Activated CD8-positive, alpha-beta memory T cell treated with anti-CD3 and anti-CD28 coated beads, Interleukin-2, amount 50 U/mL, for 4 hours (primary cell): ENCODE measurements around the gene MOG.

Experiments
- DNase-seq: peaks from one replicate; pipeline ENCODE4 v3.0.0-alpha.2; 2020

Gene MOG

DNA sequence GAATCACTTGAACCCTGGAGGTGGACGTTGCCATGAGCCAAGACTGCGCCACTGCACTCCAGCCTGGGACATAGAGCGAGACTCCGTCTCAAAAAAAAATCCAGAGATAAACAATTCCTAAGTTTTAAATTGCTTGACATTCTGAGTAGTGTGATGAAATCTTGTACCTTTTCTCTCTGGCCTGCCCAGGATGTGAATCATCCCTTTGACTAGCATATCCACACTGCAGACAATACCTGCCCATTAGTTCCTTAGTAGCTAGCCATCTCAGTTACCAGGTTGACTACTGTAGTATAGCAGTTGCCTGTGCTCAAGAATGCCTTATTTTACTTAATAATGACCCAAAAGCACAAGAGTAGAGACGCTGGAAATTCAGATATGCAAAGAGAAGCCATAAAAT is 21.2 kb downstream of the MOG start:
- no peak for DNase-seq

DNA sequence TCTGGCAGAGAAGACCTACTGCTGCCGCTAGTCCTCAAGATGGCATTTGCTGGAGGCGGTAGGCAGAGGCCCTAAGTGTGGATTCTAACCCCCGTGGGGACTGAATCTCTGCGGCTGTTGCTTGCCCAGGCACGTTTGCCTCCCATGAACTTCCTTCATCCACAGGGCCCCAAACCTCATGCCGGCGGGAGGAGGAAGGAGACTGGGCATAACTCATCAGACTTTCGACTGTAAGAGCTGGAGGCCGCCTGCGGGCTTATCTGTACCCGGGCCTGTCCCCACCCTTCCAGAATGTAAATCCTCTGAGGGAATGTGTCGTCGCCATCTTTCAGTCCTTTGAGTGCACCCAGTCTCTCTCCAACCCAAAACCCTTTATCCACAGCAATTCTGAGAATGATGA is 23.1 kb downstream of the MOG start:
- no peak for DNase-seq

DNA sequence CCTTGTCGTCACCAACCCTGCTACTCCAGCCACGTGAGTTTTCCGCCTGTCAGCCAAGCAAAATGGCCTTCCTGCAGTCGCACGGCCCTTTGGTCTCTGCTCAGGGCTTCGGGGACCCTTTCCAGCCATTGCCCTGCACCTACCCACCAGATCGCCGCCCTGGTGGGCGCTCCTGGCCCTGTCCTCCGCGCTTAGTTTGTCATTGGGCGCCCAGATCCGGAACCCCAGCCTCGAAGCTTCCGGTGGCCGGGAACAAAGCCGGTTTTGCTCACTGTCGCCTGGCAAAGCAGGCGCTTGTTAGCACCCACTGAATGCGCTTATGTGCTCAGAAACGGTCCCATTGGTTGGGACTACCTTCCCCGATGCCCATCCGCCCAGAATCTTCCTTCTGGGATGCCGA is 23.5 kb downstream of the MOG start:
- DNase-seq = no peak

DNA sequence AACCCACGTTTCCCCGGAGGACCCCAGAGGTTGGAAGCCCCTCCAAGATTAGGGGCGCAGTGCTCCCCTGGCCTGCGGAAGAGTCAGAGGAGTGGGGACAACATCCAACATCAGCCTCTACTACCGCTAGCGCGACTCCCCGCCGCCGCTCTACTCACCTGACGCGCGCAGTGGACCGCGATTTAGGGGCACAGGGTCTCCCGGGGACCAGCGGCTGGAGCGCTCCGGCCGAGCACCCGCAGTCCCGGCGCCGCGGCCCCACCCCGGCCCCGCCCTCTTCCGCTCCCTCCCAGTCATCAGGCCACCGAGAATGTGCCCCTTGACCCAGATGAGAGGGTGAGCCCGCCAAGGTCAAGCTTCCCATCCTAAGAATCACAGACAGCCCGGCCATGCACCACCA is 24.0 kb downstream of the MOG start, which contains the start of gene ZFP57:
TSS of gene ZFP57 (minus strand) at position 249 of the 400 bp plus-strand sequence. CDS start 4,149 bp downstream, outside the sequence.
- DNase-seq = no peak

DNA sequence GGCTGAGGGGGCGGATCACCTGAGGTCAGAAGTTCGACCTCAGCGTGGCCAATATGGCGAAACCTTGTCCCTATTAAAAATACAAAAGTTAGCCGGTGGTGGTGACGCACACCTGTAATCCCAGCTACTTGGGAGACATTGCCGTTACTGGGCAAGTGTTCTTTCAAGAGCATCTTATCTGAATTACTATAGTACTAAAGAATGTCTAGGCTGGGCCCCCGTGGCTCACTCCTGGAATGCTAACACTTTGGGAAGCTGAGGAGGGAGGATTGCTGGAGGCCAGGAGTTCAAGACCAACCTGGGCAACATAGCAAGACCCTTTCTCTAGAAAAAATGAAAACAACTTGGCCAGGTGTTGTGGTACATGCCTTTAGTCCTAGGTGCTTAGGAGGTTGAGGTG is 24.9 kb downstream of the MOG start:
- no peak for DNase-seq

DNA sequence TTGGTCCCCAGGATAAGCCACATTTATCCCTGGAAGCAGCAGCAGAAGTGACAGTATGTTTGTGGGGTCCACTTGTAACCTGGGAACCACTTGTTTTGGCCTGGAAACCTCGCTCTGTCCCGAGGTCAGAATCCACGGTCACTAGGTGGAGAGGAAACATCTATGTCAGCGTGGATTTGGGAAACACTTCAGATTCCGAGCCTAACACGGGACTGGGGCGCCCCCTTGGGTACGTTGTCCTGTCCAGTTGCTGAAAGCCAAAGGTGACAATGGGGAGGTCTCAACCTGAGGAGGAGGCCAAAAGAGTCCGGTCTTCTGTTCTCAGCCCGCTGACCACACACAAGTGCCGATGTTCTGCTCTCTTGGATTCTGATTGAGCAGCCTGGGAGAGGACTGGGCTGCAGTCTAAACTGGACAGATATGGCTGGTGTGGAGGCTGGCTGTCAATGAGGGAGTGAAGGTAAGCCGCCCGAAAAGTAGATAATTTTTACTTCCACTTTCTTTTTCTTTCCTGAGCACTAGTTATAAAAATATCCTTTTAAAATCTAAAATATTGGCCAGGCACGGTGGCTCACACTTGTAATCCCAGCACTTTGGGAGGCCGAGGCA is 28.9 kb downstream of the MOG start:
- no peak for DNase-seq

DNA sequence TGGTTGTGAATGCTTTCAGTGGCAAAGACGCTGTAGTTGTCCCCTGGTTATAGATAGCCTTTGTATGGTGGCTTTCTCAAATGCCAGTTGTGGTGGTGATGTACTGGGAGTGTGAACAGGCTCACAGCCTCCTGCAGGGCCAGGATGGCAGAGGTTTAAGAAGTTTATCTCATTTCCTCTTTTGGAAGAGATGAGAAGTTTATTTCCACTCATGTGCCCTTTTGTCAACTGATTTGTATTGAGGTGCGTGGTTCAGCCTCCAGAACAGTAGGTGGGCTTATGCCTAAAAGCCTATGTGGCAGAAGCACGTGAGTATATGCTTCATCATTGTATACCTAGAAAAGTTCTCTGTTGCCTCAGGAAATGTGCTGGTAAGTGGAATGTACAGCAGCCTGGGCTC is 37.7 kb downstream of the MOG start:
- DNase-seq = no peak

DNA sequence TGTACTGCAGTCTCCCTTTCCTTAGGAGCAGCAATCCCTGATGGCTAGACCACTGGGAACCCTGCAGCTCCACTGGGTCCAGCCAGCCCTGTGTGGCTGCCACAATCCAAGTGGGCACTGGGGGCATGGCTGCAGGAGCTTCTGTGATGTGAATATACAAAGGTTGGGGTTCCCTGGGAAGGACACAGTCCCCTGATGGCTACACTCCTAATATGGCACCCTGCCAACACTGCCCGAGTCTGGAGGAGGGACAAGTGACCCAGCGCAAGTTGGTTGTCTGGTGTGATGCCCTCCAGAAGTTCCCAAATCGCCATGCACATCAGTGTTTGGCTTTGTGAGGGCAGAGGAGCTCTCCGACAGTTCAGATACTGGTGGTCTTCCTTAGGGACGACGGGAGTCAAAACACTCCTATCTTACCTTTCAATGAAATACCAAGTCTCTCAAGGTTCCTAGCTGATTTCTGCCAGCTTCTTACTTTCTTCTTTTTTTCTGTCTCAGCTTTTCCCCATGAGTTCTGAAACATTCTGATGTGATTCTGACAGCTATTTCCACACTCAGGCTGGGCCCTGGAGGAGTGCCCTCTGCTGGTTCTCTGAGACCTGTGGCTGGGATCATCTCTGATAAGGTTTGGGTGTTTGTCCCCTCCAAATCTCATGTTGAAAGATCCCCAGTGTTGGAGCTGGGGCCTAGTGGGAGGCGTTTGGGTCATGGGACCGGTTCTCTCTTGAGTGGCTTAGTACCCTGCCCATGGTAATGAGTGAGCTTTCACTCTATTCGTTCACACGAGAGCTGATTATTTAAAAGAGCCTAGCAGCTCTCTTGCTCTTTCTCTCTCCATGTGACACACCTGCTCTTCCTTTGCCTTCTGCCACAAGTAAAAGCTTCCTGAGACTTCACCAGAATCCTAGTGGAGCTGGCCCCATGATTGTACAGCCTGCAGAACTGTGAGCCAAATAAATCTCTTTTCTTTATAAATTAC is 39.5 kb downstream of the MOG start:
- DNase-seq = no peak

DNA sequence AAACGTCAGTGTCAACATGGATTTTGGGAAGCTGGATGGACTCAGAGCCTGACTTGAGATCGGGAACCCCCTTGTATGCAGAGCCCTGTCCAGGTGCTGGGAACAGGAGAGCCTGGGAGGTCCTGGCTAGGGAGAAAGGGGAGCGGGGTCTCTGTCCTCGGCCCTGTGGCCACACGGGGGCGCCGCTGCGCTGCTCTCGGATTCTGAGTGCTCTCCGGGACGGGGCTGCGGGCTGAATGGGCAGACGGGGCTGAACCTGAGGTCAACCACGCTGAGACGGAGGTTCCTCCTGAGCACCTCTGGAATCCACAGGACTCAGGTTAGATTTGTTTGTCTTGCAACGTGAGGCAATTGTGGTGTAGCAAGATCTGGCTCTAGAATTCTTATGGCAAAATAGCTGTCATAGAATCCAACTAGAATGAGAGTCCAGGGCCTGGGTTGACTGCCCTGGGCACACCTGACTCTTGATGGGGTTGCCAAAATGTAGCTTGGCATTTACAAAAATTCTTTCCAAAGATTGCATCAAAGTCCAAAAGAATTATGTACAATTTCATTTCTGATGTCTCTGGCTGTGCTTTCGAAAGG is 45.7 kb downstream of the MOG start:
- peak; percentile 88 for DNase-seq

DNA sequence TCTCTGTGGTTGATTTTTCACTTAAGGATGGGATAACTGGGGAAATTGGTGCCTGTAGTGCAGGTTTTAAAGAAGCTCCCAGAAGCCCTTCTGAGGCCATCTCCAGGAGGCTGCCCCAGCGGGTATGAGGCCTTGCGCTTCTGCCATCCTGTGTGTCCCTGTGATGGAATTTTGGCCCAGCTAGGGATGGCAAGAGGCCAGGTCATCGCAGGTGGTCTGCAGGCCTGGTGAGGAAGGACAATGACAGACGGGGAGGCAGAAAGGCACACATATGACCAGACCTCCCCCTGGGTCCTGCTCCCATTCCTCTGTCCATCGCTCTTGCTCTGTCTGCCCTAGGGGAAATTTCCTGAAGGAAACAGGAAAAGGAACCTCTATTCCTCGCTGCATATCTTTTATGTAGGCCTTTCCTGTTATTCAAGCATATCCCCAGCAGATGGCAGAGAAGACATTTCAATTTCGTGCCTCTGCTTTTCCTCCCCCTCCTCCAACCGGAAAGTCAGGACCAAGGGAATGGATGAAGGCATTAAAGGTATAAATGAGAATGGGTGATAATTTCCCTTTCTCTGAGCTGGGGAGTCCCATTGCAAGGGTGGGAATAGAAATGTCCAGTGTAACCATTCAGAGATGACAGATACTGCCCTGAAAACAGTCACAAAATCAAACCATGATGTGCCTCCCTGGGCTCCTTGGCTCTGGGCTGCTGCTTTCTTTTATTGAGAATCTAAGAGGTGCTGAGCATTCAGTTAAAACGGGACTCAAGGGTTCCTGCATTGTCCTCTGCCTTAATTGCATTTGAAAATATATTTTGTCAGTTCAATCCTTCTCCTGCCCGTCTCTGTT is 48.7 kb downstream of the MOG start:
- DNase-seq = no peak

DNA sequence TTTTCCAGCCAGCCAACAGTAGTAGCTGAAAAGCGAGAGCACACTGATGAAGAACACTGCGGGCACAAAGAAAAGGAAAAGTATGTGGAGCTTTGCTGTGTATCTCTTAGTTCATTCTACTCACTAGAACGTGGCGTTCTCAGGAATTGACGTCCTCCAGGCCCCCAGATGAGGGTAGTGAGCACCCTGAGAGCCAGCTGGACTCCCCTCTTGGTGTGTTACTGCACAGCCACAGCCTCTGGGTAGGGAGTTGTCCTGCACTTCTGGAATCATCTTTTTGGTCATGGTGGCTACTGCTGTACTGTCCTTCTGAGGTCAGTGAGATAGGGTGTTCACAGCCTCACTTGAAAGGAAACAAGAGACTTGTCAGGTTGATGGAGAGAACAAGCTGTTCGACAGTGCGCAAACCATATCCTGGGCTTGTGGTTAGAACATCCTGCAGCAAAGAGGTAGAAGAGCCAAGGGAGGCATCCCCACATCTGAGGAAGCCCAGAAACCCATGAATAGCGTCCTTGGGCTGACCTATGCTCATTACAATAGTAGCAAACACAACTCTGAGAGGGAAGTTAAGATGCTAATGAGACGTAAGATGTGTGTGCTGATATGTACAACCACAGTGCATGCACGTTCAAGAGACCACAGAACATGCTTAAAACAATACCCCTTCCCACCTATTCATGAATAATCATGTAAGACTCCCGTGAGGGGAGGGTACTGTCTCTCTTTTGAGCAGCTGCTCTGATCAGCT is 51.7 kb downstream of the MOG start:
- no peak for DNase-seq

DNA sequence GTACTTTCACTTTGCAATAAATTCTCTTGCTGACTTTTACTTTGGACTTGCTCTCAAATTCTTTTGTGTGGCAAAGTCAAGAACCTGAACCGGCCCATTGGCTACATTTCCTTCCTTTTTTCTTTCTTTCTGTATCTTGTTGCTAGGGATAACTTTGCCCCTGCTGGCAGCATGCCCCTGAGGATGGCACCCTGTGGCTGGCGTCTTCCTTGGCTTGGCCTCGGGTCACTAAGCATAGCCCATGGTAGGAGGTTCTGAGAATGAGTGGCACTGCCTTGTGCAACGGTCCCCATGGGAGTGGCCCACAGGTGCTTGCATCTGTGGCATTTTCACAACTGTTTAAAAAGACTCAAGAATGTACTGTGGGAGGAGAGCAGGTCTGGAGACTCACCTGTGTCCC is 52.3 kb downstream of the MOG start:
- no peak for DNase-seq

DNA sequence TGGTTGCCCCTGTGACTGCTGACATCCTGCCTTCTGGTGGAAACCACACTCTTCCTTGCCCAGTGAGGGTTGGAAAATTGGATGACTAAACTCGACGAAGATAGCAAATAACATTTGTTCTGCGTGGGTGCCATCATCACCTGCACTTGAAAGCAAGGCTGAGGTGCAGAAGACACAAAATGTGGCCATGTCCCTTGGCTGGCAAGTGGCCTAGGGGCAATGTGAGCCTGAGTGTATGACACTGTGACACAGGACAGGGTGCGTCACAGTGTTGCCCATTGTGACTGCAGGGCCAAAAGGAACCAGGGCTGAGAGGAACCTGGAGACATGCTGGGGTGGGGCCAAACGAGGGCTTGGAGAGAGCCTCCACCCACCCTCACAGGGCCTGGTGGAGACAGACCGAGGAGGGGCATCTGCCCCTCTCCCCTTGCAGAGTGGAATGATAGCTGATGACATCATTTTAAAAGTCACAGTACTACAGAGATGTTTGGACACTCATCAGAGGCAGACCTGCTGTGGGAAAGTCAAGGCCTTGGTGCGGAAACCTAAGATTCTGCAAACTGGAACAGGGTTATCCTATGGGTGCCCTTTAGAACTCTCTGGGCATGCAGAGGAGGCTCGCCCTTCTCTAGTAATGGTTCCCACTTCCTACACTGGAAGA is 53.5 kb downstream of the MOG start:
- DNase-seq = no peak

DNA sequence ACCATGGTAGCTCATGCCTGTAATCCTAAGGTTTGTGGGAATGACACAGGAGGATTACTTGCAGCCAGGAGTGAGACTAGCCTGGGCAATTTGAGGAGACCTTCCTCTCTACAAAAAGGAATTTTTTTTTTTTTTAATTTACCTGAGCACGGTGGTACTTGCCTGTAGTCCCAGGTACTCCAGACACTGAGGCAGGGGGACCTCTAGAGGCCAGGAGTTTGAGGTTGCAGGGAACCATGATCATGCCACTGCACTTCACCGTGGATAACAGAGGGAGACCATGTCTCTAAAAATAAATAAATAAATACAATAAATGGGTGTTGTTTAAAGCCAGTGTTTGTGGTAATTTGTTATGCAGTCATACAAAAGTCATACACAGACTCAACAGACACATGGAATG is 64.0 kb downstream of the MOG start:
- DNase-seq = no peak
